PFSK-1 (cell line): ENCODE measurements around the gene BICRA.

Experiments used
- FOXP2 ChIP-seq: optimal IDR thresholded peaks from 2 replicates; pipeline ENCODE3; 2011; ENCODE audit warnings: borderline replicate concordance, control low read depth, inconsistent platforms; ENCODE audit not compliant: insufficient read depth; ENCODE audit errors: extremely low read length, extremely low read depth
- POLR2AphosphoS5 ChIP-seq: IDR thresholded peaks from 2 replicates; pipeline ENCODE4 v1.6.1; 2012; ENCODE audit warnings: low read depth, mild to moderate bottlenecking, control low read depth, low read length, moderate library complexity
- SIN3A ChIP-seq: IDR thresholded peaks from 2 replicates; pipeline ENCODE4 v1.6.1; 2012; ENCODE audit warnings: mild to moderate bottlenecking, low read length, moderate library complexity, borderline replicate concordance; ENCODE audit not compliant: insufficient read depth
- TAF1 ChIP-seq: IDR thresholded peaks from 2 replicates; pipeline ENCODE4 v1.6.1; 2012; ENCODE audit warnings: low read length, control low read depth, borderline replicate concordance; ENCODE audit not compliant: insufficient read depth
- TF ChIP-seq, protein P1 (sequence below), 2 experiments: IDR thresholded peaks; 2 replicates each; pipeline versions ENCODE4 v1.6.1 to v1.8.0; 2011 to 2012; ENCODE audit warnings: low read depth in 2 of 2, low read length in 2 of 2, control low read depth in 1 of 2, inconsistent platforms in 1 of 2, mild to moderate bottlenecking in 1 of 2, moderate library complexity in 1 of 2; ENCODE audit not compliant: insufficient read depth in 1 of 2

BICRA gene

DNA sequence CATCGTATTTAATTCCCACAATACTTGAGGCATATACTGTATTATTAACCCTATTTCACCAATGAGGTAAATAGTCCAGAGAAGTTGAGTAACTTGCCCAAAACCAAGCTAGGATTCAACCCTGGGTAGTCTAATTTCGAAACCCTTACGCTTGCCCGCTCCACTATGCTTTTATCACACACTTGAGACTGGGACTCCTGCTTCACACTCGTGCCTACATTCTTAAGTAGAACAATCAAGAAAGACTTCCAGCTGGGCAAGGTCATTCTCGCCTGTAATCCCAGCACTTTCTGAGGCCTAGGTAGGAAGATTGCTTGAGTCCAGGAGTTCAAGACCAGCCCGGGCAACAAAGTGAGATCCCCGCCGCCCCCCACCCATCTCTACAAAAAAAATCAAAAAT is 39.6 kb upstream of the BICRA start:
- TF ChIP-seq, protein P1, sequence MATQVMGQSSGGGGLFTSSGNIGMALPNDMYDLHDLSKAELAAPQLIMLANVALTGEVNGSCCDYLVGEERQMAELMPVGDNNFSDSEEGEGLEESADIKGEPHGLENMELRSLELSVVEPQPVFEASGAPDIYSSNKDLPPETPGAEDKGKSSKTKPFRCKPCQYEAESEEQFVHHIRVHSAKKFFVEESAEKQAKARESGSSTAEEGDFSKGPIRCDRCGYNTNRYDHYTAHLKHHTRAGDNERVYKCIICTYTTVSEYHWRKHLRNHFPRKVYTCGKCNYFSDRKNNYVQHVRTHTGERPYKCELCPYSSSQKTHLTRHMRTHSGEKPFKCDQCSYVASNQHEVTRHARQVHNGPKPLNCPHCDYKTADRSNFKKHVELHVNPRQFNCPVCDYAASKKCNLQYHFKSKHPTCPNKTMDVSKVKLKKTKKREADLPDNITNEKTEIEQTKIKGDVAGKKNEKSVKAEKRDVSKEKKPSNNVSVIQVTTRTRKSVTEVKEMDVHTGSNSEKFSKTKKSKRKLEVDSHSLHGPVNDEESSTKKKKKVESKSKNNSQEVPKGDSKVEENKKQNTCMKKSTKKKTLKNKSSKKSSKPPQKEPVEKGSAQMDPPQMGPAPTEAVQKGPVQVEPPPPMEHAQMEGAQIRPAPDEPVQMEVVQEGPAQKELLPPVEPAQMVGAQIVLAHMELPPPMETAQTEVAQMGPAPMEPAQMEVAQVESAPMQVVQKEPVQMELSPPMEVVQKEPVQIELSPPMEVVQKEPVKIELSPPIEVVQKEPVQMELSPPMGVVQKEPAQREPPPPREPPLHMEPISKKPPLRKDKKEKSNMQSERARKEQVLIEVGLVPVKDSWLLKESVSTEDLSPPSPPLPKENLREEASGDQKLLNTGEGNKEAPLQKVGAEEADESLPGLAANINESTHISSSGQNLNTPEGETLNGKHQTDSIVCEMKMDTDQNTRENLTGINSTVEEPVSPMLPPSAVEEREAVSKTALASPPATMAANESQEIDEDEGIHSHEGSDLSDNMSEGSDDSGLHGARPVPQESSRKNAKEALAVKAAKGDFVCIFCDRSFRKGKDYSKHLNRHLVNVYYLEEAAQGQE (IDR thresholded peaks at IDR 0.05; ENCODE audit: insufficient read depth in 1 of 2, low read depth in 2 of 2, low read length in 2 of 2) = no peak
- TF ChIP-seq TAF1 (no peak), FOXP2 (no peak), POLR2AphosphoS5 (no peak), SIN3A (no peak)

GRCh38 chr19:47572635-47573034 is 36.3 kb upstream of the BICRA start:
- TF ChIP-seq, protein P1 (IDR thresholded peaks at IDR 0.05; ENCODE audit: insufficient read depth in 1 of 2, low read depth in 2 of 2, low read length in 2 of 2) = no peak
- no peak for TF ChIP-seq TAF1
- no peak for TF ChIP-seq POLR2AphosphoS5
- TF ChIP-seq FOXP2 = no peak

- no peak for TF ChIP-seq TAF1
- TF ChIP-seq, protein P1 (IDR thresholded peaks at IDR 0.05; ENCODE audit: insufficient read depth in 1 of 2, low read depth in 2 of 2, low read length in 2 of 2) = no peak
- no peak for TF ChIP-seq POLR2AphosphoS5
- TF ChIP-seq FOXP2 = no peak
- TF ChIP-seq SIN3A = no peak
Measured at GRCh38 chr19:47573071-47574026, 35.6 kb upstream of the BICRA start, which contains the start of gene ZNF541. Gene ZNF541, minus strand, starts transcription at chr19:47573148. Its CDS starts 17,292 bp downstream, at chr19:47555856.

GRCh38 chr19:47580397-47580796 is 28.5 kb upstream of the BICRA start:
- no peak for TF ChIP-seq TAF1
- TF ChIP-seq, protein P1 (IDR thresholded peaks at IDR 0.05; ENCODE audit: insufficient read depth in 1 of 2, low read depth in 2 of 2, low read length in 2 of 2) = no peak
- no peak for TF ChIP-seq SIN3A
- no peak for TF ChIP-seq FOXP2
- TF ChIP-seq POLR2AphosphoS5 = no peak
